Brain pericyte (primary cell): Measurements from ENCODE around the gene CTSW.
A peak's percentile ranks its signal among the peaks of the same experiment; 100 is the strongest.

Experiments
- DNase-seq: peaks from one replicate; pipeline ENCODE4 v3.0.0-alpha.2; 2012; ENCODE audit warnings: low read depth, low spot score

The CTSW gene

GRCh38 chr11:65855927-65856363 lies 23.7 kb upstream of the CTSW start:
- no peak for DNase-seq

GRCh38 chr11:65856689-65857499 lies 22.7 kb upstream of the CTSW start:
- no peak for DNase-seq

GRCh38 chr11:65857500-65857852 lies 22.2 kb upstream of the CTSW start:
- DNase-seq: no peak

GRCh38 chr11:65857853-65858680 lies 21.6 kb upstream of the CTSW start, which contains the start of gene CFL1:
TSS of gene CFL1 (minus strand) at chr11:65858180. CDS start at chr11:65858099, 81 bp downstream.
- peak; percentile 94 for DNase-seq

- no peak for DNase-seq
Observed at GRCh38 chr11:65858681-65859087, 21.0 kb upstream of the CTSW start.

DNA sequence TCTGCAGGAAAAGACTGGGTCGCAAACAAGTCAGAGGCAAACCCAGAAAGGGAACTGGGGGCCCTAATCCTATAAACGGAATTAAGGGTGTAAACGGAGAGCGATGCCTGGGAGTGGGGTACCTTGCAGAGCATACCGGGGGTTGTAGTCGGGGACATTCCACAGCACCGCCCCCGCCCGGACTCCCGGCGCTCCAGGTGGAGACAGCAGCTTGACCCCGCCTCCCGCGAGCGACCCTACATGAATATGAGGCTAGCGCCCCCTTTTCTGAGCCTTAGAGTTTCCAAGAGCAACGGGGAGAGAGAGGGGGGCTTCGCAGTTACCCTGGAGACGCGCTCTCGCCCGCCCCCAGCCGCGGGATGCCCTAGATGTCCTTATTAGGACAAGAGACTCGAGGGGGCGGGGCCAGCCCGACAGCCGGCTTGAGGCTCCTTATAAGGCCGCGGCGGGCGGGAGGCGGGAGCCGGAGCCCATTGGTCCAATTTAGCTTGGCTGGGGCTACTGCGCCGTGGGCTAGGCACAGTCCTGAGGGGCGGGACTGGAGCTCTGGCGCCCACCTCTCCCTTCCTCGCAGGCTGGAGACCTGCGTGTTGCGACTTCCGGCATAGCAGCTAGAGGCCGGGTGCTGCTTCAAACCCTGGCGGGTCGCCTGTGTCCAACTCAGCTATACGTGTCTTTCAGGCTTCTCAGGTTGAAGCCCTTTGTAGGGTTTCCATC lies 20.4 kb upstream of the CTSW start:
- DNase-seq: peak; percentile 86

- DNase-seq: no peak
Observed at GRCh38 chr11:65859812-65860277, 19.8 kb upstream of the CTSW start.

DNA sequence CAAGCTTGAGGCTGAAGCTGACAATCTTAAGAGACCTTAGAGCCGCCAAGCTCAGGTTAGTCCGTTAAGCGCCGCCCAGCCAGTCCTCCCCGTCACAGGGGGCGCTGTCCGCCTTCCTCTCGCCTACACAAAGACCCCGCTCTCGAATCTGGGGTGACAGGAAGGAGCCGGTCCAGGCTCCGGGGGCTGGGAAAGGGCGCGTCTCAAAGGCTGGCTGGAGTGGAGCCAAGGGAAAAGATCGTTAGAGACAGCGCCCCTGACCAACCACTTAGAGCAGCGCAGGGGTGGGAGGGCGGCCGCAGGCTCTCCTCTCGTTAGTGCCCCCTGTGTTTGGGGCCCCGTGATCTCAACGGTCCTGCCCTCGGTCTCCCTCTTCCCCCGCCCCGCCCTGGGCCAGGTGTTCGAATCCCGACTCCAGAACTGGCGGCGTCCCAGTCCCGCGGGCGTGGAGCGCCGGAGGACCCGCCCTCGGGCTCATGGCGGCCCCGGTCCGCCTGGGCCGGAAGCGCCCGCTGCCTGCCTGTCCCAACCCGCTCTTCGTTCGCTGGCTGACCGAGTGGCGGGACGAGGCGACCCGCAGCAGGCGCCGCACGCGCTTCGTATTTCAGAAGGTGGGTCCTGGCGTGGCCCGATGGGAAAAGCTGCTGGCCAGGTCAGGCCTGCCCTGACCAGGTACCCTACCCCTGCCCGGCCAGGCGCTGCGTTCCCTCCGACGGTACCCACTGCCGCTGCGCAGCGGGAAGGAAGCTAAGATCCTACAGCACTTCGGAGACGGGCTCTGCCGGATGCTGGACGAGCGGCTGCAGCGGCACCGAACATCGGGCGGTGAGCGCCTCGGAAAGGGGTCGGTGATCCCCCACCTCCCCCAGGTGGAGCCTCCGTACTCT lies 19.1 kb upstream of the CTSW start, which contains the start of gene MUS81:
MUS81 (plus strand) TSS at position 156 of the 887 bp plus-strand sequence; CDS start at position 477, 321 bp downstream.
- peak; percentile 91 for DNase-seq

GRCh38 chr11:65861165-65861505 lies 18.5 kb upstream of the CTSW start:
- DNase-seq: no peak

DNA sequence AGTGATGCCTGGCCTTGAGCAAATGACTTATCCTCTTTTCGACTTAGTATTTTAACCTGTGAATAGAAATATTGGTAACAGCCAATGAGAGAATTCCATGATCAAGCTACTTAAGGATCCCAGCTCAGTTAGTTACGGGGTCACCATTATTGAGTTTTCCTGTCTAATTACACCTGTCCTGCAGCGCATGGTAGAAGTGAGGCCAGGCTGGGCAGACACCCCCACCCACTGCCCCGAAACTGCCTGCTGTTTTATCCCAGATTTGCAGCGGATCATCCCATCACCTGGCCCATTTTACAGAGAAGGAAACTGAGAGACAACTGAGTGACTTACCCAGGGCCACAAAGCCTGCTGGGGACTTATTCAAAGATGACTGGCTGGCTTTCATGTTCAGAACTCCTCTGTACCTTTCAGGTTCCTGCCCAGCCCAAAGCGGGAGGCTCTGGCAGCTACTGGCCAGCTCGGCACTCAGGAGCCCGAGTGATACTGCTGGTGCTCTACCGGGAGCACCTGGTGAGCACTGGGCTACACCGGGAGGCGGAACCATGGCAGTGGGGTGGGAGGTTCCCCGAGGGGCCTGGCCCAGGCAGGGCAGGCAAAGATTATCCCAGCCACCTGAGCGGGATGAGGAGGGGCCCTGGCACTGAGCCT lies 18.0 kb upstream of the CTSW start:
- DNase-seq: no peak

DNA sequence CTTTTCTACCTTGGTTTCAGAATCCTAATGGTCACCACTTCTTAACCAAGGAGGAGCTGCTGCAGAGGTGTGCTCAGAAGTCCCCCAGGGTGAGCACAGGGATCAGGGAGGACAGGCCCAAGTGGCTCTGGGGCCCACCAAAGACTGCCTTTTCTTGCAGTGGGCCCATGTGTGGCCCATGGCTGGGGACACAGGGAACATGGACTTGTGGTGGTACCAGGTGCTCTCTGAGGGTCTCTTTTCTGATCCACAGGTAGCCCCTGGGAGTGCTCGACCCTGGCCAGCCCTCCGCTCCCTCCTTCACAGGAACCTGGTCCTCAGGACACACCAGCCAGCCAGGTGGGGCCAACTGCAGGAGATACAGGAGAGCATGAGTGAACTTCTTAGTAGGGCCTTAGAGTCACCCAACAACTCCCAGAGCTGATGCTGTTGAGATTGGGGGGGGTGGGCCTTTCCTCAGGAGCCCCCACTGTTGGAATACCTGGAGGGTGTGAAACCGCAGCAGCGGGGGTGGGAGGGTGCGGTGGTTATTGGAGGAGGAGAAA lies 17.4 kb upstream of the CTSW start:
- DNase-seq: no peak

GRCh38 chr11:65862941-65863888 lies 16.4 kb upstream of the CTSW start:
- no peak for DNase-seq

DNA sequence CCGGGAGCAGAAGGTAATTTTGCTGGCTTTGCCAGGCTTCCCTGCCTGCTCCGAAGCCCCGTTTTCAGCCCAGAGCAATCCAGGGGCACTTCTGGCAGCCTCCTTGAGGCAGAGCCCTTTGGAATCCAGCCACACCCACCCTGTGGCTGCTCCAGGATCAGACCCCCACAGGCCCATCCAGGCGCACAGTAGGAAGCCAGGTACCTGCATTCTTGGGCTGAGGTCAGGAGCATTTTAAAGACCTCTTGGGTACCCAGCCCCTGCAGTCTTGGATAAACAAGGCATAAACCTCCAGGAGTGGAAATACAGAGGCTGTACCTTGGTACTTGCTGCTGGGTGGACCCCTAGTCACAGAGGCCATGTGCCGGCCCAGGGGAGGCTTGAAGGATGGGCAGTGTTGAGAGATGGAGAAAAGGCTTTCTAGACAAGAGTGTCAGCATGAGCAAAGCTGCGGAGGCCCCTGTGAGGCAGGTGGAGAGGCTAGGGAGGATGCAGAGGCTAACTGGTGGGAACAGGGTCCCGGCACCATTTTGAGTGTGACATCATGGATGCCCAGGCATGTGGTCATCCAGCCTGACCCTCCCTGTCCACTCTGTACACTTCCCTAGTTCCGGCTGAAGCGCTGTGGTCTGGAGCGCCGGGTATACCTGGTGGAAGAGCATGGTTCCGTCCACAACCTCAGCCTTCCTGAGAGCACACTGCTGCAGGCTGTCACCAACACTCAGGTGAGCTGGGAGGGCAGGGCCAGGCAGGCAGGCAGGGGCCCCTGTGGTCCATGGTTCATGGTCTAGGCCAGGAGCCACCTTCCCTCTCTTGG lies 15.5 kb upstream of the CTSW start:
- DNase-seq: no peak

GRCh38 chr11:65864706-65865471 lies 14.7 kb upstream of the CTSW start:
- no peak for DNase-seq

DNA sequence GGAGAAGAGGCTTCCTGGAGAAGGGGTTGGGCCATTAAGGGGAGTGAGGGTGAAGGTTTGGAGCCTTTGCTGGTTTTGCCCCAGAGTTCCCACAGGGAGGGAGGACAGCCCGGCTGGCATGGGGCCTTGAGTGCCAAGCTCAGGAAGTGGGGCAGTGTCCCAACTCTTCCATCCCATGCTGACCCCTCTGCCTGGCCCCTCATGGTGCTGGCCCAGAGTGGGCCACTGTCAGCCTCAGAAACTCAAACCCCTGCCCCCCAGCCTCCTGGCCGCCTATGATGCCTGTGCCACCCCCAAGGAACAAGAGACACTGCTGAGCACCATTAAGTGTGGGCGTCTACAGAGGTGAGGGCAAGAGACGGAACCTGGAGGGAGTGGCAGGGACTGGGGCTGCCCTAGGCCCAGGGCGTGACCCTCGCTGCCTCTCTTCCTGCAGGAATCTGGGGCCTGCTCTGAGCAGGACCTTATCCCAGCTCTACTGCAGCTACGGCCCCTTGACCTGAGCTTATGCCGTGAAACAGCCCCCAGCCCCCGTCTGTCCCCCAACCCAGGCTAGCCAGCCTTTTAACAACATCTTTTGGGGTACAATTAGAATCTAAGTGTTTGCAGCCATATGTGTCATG lies 14.0 kb upstream of the CTSW start:
- no peak for DNase-seq

DNA sequence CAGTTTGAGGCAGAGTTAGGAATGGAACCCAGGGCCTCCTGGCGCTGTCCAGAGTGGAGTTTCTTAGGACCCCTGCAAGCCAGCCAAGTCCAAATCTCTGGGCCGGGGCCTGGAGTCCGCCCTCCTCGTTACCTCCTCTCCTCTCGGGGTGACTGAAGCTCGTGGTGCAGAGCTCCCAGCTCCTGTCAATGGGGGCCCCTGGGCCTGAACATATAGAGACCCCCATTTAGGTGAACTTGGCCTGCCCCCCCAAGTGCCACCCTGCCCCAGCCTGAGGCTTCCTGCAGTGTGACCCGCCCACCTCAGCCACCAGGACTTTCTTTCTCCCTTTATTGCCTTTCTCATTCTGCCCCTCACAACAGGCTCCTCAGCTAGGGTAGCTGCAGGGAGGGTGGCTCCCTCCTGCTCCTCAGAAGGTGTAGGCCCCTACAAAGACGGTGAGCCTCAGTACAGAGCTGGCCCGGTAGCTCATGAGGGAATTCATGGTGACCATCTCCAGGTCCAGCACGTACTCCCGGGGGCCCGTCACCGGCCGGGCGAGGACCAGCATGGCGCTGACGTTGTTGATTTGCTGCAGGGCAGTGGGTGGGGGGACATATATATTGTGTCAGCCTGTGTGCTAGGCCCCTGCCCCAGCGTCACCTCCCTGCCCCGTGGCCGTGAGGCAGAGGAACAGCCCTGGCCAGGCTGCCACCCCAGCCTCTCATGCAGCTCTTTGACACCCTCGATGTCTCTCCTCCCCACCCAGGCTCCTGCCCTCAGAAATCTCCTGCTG lies 12.9 kb upstream of the CTSW start:
- DNase-seq: no peak
